ENCODE measurements around the gene APBA2.

The APBA2 gene

GRCh38 chr15:28879551-28879950 lies 6.2 kb upstream of the APBA2 start:
- DNase-seq (ENCODE audit: low spot score): no peak
- no peak for ATAC-seq (ENCODE audit: low read depth)
- Histone ChIP-seq H3K4me3 (ENCODE audit: severe bottlenecking) (no peak overlapping the region), H3K27me3 (ENCODE audit: insufficient read depth, poor library complexity, severe bottlenecking) (no peaks in the 10 kb centered on the region), H3K36me3 (ENCODE audit: low read depth) (no peaks in the 10 kb centered on the region), H3K4me1 (ENCODE audit: insufficient read depth, poor library complexity, severe bottlenecking) (no peaks in the 10 kb centered on the region), H3K9me3 (ENCODE audit: severe bottlenecking) (no peaks in the 10 kb centered on the region), H3K27ac (ENCODE audit: poor library complexity, severe bottlenecking) (no peak overlapping the region)
- no peak for TF ChIP-seq CTCF (IDR thresholded peaks at IDR 0.05; ENCODE audit: poor library complexity, severe bottlenecking)

GRCh38 chr15:28880680-28881079 lies 5.1 kb upstream of the APBA2 start:
- no peaks in the 10 kb centered on the region for H3K9me3 ChIP-seq (ENCODE audit: severe bottlenecking)
- H3K27me3 ChIP-seq (ENCODE audit: insufficient read depth, poor library complexity, severe bottlenecking): no peaks in the 10 kb centered on the region
- no peak for DNase-seq (ENCODE audit: low spot score)
- H3K4me3 ChIP-seq (ENCODE audit: severe bottlenecking): no peak overlapping the region
- H3K36me3 ChIP-seq (ENCODE audit: low read depth): no peaks in the 10 kb centered on the region
- ATAC-seq (ENCODE audit: low read depth): no peak
- H3K27ac ChIP-seq (ENCODE audit: poor library complexity, severe bottlenecking): no peak overlapping the region
- no peak for TF ChIP-seq CTCF (IDR thresholded peaks at IDR 0.05; ENCODE audit: poor library complexity, severe bottlenecking)
- no peaks in the 10 kb centered on the region for H3K4me1 ChIP-seq (ENCODE audit: insufficient read depth, poor library complexity, severe bottlenecking)

GRCh38 chr15:28881170-28881569 lies 4.6 kb upstream of the APBA2 start:
- H3K4me3 ChIP-seq (ENCODE audit: severe bottlenecking): no peak overlapping the region
- no peak for DNase-seq (ENCODE audit: low spot score)
- H3K27me3 ChIP-seq (ENCODE audit: insufficient read depth, poor library complexity, severe bottlenecking): no peaks in the 10 kb centered on the region
- peak; percentile 31 for TF ChIP-seq CTCF (IDR thresholded peaks at IDR 0.05; ENCODE audit: poor library complexity, severe bottlenecking)
- no peaks in the 10 kb centered on the region for H3K36me3 ChIP-seq (ENCODE audit: low read depth)
- ATAC-seq (ENCODE audit: low read depth): no peak
- no peak overlapping the region for H3K27ac ChIP-seq (ENCODE audit: poor library complexity, severe bottlenecking)
- no peaks in the 10 kb centered on the region for H3K9me3 ChIP-seq (ENCODE audit: severe bottlenecking)
- no peaks in the 10 kb centered on the region for H3K4me1 ChIP-seq (ENCODE audit: insufficient read depth, poor library complexity, severe bottlenecking)

GRCh38 chr15:28881600-28881999 lies 4.2 kb upstream of the APBA2 start:
- Histone ChIP-seq H3K9me3 (ENCODE audit: severe bottlenecking) (no peaks in the 10 kb centered on the region), H3K4me3 (ENCODE audit: severe bottlenecking) (no peak overlapping the region), H3K27ac (ENCODE audit: poor library complexity, severe bottlenecking) (no peak overlapping the region), H3K27me3 (ENCODE audit: insufficient read depth, poor library complexity, severe bottlenecking) (no peaks in the 10 kb centered on the region), H3K36me3 (ENCODE audit: low read depth) (no peaks in the 10 kb centered on the region), H3K4me1 (ENCODE audit: insufficient read depth, poor library complexity, severe bottlenecking) (no peaks in the 10 kb centered on the region)
- DNase-seq (ENCODE audit: low spot score): no peak
- TF ChIP-seq CTCF (IDR thresholded peaks at IDR 0.05; ENCODE audit: poor library complexity, severe bottlenecking): peak; percentile 14
- no peak for ATAC-seq (ENCODE audit: low read depth)

GRCh38 chr15:28884151-28884940 lies 1.4 kb upstream of the APBA2 start:
- DNase-seq (ENCODE audit: low spot score): no peak
- Histone ChIP-seq H3K36me3 (ENCODE audit: low read depth) (no peaks in the 10 kb centered on the region), H3K4me1 (ENCODE audit: insufficient read depth, poor library complexity, severe bottlenecking) (no peaks in the 10 kb centered on the region), H3K4me3 (ENCODE audit: severe bottlenecking) (no peak overlapping the region), H3K9me3 (ENCODE audit: severe bottlenecking) (no peaks in the 10 kb centered on the region), H3K27me3 (ENCODE audit: insufficient read depth, poor library complexity, severe bottlenecking) (no peaks in the 10 kb centered on the region), H3K27ac (ENCODE audit: poor library complexity, severe bottlenecking) (no peak overlapping the region)
- no peak for TF ChIP-seq CTCF (IDR thresholded peaks at IDR 0.05; ENCODE audit: poor library complexity, severe bottlenecking)
- no peak for ATAC-seq (ENCODE audit: low read depth)
